HEK293 (cell line): ENCODE results near the gene MTMR6.

ENCODE experiments used
- CTCF ChIP-seq: fragments of 450-650 bp; formaldehyde crosslinking; IDR thresholded peaks from 2 replicates; pipeline ENCODE4 v1.5.1; 2016; ENCODE audit warnings: missing biosample characterization, missing genetic modification characterization
- MEIS1 ChIP-seq: sonication (generic); formaldehyde crosslinking; IDR thresholded peaks from 2 replicates; pipeline ENCODE4 v1.8.1; 2022; ENCODE audit warnings: missing genetic modification reagents, mild to moderate bottlenecking, borderline replicate concordance
- PBX3 ChIP-seq: sonication (generic); formaldehyde crosslinking; IDR thresholded peaks from 2 replicates; pipeline ENCODE4 v1.8.1; 2022; ENCODE audit warnings: mild to moderate bottlenecking, moderate library complexity, missing genetic modification reagents
- SCRT2 ChIP-seq: fragments of 450-650 bp; formaldehyde crosslinking; IDR thresholded peaks from 2 replicates; pipeline ENCODE4 v1.5.1; 2016; ENCODE audit warnings: missing biosample characterization, missing genetic modification characterization
- YY1 ChIP-seq: fragments of 450-650 bp; formaldehyde crosslinking; IDR thresholded peaks from 2 replicates; pipeline ENCODE4 v1.5.1; 2018; ENCODE audit warnings: missing biosample characterization, missing genetic modification characterization
- ZNF311 ChIP-seq: fragments of 450-650 bp; formaldehyde crosslinking; IDR thresholded peaks from 2 replicates; pipeline ENCODE4 v1.5.1; 2017; ENCODE audit warnings: missing biosample characterization, missing genetic modification characterization, borderline replicate concordance
- ZNF621 ChIP-seq: fragments of 450-650 bp; formaldehyde crosslinking; IDR thresholded peaks from 2 replicates; pipeline ENCODE4 v1.5.1; 2017; ENCODE audit warnings: missing biosample characterization, missing genetic modification characterization
- ZNF623 ChIP-seq: fragments of 450-650 bp; formaldehyde crosslinking; IDR thresholded peaks from 2 replicates; pipeline ENCODE4 v1.5.1; 2016; ENCODE audit warnings: missing biosample characterization, missing genetic modification characterization
- ZNF776 ChIP-seq: fragments of 450-650 bp; formaldehyde crosslinking; IDR thresholded peaks from 2 replicates; pipeline ENCODE4 v1.5.0; 2017; ENCODE audit warnings: missing biosample characterization, missing genetic modification characterization, borderline replicate concordance
- ZSCAN30 ChIP-seq: fragments of 450-650 bp; IDR thresholded peaks from 2 replicates; pipeline ENCODE4 v1.5.1; 2018; ENCODE audit warnings: missing biosample characterization, mild to moderate bottlenecking, missing genetic modification characterization, moderate library complexity

DNA sequence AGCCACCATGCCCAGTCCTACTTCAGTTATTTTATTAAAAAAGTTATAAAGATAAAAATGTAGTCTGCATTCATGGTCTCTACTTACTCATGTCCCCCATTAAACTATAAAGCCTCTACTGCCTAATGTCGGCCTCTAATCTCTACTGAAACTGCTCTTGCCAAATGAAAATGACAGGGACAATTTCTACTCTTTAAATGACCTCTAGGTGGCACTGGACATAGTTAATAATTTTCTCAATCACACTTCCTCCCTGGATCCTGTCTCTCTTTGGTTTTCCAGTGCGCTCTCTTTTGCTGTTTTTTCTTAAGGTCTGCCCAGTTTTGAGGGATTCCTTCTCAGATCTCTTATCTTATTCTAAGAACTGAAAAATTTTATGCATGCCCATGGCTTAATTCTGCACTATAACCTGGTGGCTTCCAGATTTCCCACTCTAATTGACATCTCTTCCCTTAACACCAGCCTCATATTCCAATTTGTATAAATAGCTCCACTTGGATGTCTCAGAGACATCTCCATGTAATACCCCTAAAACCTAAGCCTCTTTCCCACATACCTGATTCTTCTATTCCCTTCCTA lies 54.3 kb downstream of the MTMR6 start:
- TF ChIP-seq MEIS1 (CRISPR knock-in tag) (no peak), ZSCAN30 (no peak), ZNF621 (tag by site-specific recombination) (no peak), ZNF623 (tag by site-specific recombination) (no peak), ZNF311 (tag by site-specific recombination) (no peak), PBX3 (no peak), CTCF (no peak), SCRT2 (tag by site-specific recombination) (no peak), ZNF776 (tag by site-specific recombination) (no peak), YY1 (tag by site-specific recombination) (no peak)
